NCI-H446 (cell line): Measurements from ENCODE around the gene MAML3.

ENCODE experiments used
- DNase-seq, 2 experiments: peaks; one replicate each; lab custom pipeline; 2025; lab: John Stamatoyannopoulos, UW

MAML3 gene

GRCh38 chr4:140003876-140004548, 150.0 kb downstream of the MAML3 start:
- no peak for DNase-seq

- no peak for DNase-seq
These were observed 153.8 kb downstream of the MAML3 start for GRCh38 chr4:140000232-140000631.

- DNase-seq: peak; percentile 57 to 83
These were observed 164.9 kb downstream of the MAML3 start for GRCh38 chr4:139988863-139989765.

GRCh38 chr4:139987502-139987850, 166.5 kb downstream of the MAML3 start:
- no peak for DNase-seq

- peak in 1 of 2 experiments; percentile 40 for DNase-seq
These were observed 167.1 kb downstream of the MAML3 start for GRCh38 chr4:139986689-139987501.

- peak in 1 of 2 experiments; percentile 63 for DNase-seq
These were observed 167.9 kb downstream of the MAML3 start for GRCh38 chr4:139986106-139986505.

GRCh38 chr4:139985401-139985800, 168.6 kb downstream of the MAML3 start:
- no peak for DNase-seq

- no peak for DNase-seq
These were observed 169.5 kb downstream of the MAML3 start for GRCh38 chr4:139984471-139984870.

- DNase-seq: no peak
These were observed 175.3 kb downstream of the MAML3 start for GRCh38 chr4:139978692-139979091.

- DNase-seq: no peak
These were observed 176.0 kb downstream of the MAML3 start for GRCh38 chr4:139977838-139978609.

- no peak for DNase-seq
These were observed 178.1 kb downstream of the MAML3 start for GRCh38 chr4:139975830-139976272.

- no peak for DNase-seq
These were observed 180.4 kb downstream of the MAML3 start for GRCh38 chr4:139973616-139974015.

- no peak for DNase-seq
These were observed 181.0 kb downstream of the MAML3 start for GRCh38 chr4:139973015-139973414.

- no peak for DNase-seq
These were observed 181.7 kb downstream of the MAML3 start for GRCh38 chr4:139972305-139972704.

GRCh38 chr4:139971111-139971510, 182.9 kb downstream of the MAML3 start:
- DNase-seq: no peak

GRCh38 chr4:139969635-139970266, 184.2 kb downstream of the MAML3 start:
- DNase-seq: no peak

GRCh38 chr4:139968831-139969230, 185.2 kb downstream of the MAML3 start:
- no peak for DNase-seq

GRCh38 chr4:139966383-139966782, 187.6 kb downstream of the MAML3 start:
- no peak for DNase-seq

- DNase-seq: peak; percentile 63 to 84
These were observed 188.2 kb downstream of the MAML3 start for GRCh38 chr4:139965789-139966188.

GRCh38 chr4:139963708-139964107, 190.3 kb downstream of the MAML3 start:
- DNase-seq: peak; percentile 61 to 80

- peak in 1 of 2 experiments; percentile 59 for DNase-seq
These were observed 191.8 kb downstream of the MAML3 start for GRCh38 chr4:139962130-139962684.
